Astrocyte of the spinal cord (primary cell): Measurements from ENCODE around the gene DDX41.

ENCODE experiments used
- DNase-seq: peaks from one replicate; pipeline ENCODE4 v3.0.0; 2011; ENCODE audit warnings: low read depth, low spot score
- H3K4me3 ChIP-seq: 2 replicates; pipeline ENCODE4 v1.5.1; 2011; ENCODE audit warnings: low read depth, mild to moderate bottlenecking, low read length, moderate library complexity
- in situ Hi-C: cut with HindIII; loops from 2 replicates; pipeline ENCODE4 v1.10.0; 2017; ENCODE audit warnings: low sequenced_read_pairs
- TF ChIP-seq, protein P1 (sequence below): IDR thresholded peaks from 2 replicates; pipeline ENCODE4 v1.5.1; 2012; ENCODE audit warnings: low read depth, mild to moderate bottlenecking, low read length, inconsistent platforms

Gene DDX41

DNA sequence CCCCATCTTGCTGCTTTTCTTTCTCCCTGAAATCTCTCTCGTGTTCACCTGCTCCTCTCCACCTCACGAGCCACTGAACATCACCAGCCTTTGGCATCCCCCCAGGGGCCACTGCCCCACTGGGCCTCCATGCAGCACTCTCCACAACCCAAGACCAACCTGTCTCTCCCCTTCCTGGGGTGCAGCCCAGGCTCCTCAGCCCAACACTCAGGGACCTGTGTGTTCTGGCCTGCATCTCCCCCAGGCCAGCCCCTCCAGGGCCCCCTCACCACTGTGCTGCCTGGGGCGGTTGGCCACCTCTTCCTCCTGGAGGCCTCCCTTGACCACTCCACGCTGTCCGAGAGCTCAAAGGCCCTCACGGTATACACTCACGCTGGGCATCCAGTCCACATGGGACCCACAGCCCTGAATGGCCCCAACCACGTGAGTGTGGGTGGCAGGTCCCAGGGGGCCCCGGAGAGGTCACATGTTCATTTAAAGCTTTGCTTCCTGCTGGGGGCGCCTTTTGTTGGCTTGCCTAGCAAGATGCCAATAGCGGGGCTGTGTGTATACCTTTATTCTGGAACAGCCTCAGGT lies 6.7 kb downstream of the DDX41 start:
- no peak for DNase-seq
- in situ Hi-C loops = no loop called here
- H3K4me3 ChIP-seq = no peak overlapping the region
- TF ChIP-seq, protein P1, sequence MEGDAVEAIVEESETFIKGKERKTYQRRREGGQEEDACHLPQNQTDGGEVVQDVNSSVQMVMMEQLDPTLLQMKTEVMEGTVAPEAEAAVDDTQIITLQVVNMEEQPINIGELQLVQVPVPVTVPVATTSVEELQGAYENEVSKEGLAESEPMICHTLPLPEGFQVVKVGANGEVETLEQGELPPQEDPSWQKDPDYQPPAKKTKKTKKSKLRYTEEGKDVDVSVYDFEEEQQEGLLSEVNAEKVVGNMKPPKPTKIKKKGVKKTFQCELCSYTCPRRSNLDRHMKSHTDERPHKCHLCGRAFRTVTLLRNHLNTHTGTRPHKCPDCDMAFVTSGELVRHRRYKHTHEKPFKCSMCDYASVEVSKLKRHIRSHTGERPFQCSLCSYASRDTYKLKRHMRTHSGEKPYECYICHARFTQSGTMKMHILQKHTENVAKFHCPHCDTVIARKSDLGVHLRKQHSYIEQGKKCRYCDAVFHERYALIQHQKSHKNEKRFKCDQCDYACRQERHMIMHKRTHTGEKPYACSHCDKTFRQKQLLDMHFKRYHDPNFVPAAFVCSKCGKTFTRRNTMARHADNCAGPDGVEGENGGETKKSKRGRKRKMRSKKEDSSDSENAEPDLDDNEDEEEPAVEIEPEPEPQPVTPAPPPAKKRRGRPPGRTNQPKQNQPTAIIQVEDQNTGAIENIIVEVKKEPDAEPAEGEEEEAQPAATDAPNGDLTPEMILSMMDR = no peak

DNA sequence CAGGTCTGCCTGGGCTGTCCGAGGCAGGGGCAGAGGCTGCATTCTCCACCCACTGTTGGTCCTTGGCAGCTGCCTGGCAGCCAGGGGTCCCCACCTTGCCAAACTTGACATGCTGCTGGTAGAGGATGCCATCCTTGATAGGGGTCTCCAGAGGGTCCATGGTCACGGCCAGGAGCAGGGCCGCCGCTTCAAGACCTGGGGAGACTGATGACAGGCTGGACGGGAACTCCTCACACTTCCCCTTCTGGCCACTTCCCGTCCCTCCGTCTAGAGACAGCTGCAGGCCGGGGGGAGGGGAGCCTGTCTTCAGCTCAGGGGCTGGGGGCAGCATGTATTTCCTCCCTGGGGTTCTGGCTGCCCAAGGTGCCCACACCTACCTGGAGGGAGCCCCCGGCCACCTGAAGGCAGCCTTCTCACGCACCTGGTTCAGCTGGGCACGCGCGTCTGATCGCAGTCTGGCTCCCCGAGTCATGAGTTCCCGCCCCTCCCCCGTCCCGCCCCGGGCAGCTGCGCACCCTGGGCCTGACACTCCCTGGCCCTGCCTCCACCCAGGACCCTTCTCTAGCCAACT lies 7.3 kb downstream of the DDX41 start, which contains the start of gene DOK3:
DOK3 (minus strand) TSS at position 446 of the 571 bp plus-strand sequence; CDS start at position 160, 286 bp downstream.
- TF ChIP-seq, protein P1 = no peak
- in situ Hi-C loops = no loop called here
- no peak for DNase-seq
- no peak within 1 kb of the TSS for H3K4me3 ChIP-seq

DNA sequence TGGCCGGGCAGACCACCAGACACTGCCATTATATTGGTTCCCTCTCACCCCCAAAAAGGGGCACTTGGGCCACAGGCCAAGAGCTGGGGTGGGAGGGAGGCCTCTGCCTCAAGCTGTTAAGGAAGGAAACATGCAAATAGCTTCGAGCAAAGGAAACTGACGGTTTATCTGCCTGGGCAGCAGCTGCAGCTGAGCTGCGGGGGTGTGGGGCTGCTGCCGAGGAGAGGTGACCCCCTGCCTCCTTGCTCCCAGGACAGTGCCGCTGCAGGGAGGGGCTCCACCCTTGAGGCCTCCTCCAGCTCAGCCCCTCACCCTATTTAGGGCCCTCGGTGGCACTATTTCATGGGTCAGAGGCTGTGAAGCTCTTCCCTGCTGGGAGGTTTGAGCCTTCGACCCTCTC lies 7.9 kb downstream of the DDX41 start:
- no peak for DNase-seq
- TF ChIP-seq, protein P1 = no peak
- H3K4me3 ChIP-seq = no peak overlapping the region
- in situ Hi-C loops = no loop called here

DNA sequence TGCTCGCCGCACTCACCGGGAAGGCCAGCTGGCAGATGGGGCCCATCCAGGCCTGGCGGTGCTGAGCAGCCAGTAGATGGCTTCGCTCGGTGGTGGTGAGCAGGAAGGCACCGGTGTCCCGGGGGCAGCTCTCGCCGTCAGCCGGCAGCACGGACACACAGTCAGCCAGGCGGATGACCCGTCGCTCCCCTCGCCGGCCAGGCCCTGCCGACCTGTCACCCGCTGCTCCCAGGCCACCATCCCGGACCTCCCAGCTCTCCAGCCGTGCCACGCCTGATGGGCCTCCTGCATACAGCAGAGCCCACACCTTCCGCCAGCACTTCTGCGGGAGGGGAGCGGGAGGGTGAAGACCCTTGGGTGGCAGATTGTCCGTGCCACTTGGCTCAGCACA lies 8.5 kb downstream of the DDX41 start:
- no peak for DNase-seq
- no peak overlapping the region for H3K4me3 ChIP-seq
- TF ChIP-seq, protein P1 = no peak
- in situ Hi-C loops = no loop called here

DNA sequence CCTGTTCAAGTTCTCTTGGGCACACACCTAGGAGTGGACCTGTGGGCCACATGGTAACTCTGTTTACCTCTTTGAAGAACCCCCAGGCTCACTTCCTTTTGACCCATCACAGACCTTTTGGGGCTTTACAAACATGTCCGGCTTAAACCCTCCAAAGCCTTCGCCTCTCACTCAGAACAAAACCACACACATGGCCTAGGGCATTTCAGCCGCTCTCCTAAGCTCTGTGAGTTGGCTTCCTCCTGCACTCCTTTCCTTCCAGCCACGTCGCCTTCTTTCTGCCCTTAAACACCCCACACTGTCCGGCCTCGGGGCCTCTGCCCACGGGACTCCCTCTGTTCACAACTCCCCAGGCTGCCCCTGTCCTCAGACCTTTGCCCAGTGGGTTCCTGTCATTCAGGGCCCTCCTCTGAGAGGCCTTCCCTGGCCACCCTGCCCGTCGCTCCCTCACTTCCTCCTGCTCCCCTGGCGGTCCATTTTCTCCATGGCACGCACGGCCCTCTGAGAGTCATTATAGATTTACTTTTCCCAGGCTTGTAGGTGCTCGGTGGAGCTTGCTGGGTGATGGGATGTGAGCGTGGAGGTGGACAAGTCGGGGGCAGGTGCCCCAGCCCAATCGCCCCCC lies 9.1 kb downstream of the DDX41 start:
- in situ Hi-C loops = no loop called here
- TF ChIP-seq, protein P1 = no peak
- DNase-seq = no peak
- H3K4me3 ChIP-seq = no peak overlapping the region

DNA sequence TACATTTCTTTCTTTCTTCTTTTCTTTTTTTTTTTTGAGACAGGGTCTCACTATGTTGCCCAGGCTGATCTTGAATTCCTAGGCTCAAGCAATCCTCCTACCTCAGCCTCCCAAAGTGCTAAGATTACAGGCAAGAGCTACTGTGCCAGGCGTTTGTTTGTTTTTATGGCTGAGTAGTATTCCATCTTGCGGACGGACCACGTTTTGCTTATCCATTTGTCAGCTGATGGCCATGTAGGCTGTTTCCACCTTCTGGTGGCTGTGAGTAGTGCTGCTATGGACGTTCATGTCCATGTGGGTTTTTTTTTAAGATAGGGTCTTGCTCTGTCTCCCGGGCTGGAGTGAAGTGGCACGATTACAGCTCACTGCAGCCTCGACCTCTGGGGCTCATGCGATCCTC lies 9.6 kb downstream of the DDX41 start:
- in situ Hi-C loops = no loop called here
- no peak overlapping the region for H3K4me3 ChIP-seq
- no peak for DNase-seq
- TF ChIP-seq, protein P1 = peak; percentile 38
